HEK293T (cell line): Measurements from ENCODE around the gene NMRK1.

Source experiments
- ARNT ChIP-seq: fragments of 450-650 bp; IDR thresholded peaks from 2 replicates; pipeline ENCODE4 v1.6.1; 2017; ENCODE audit warnings: mild to moderate bottlenecking
- BHLHE40 ChIP-seq: fragments of 450-650 bp; IDR thresholded peaks from 2 replicates; pipeline ENCODE4 v1.6.1; 2016; ENCODE audit warnings: mild to moderate bottlenecking, moderate library complexity, borderline replicate concordance
- ELF4 ChIP-seq: fragments of 450-650 bp; IDR thresholded peaks from 2 replicates; pipeline ENCODE4 v1.6.1; 2017; ENCODE audit warnings: antibody characterized with exemption
- FOXA1 ChIP-seq: fragments of 450-650 bp; IDR thresholded peaks from 2 replicates; pipeline ENCODE4 v1.6.1; 2016; ENCODE audit warnings: mild to moderate bottlenecking
- FOXM1 ChIP-seq: fragments of 450-650 bp; IDR thresholded peaks from 2 replicates; pipeline ENCODE4 v1.6.1; 2017; ENCODE audit warnings: mild to moderate bottlenecking, borderline replicate concordance
- HDGF ChIP-seq: fragments of 450-650 bp; IDR thresholded peaks from 2 replicates; pipeline ENCODE4 v1.6.1; 2017; ENCODE audit warnings: antibody characterized with exemption, borderline replicate concordance
- NFRKB ChIP-seq: fragments of 450-650 bp; IDR thresholded peaks from 2 replicates; pipeline ENCODE4 v1.6.1; 2016; ENCODE audit warnings: mild to moderate bottlenecking, moderate library complexity
- SP1 ChIP-seq: fragments of 450-650 bp; IDR thresholded peaks from 2 replicates; pipeline ENCODE4 v1.6.1; 2017
- SUZ12 ChIP-seq: fragments of 450-650 bp; IDR thresholded peaks from 2 replicates; pipeline ENCODE4 v1.6.1; 2016; ENCODE audit warnings: mild to moderate bottlenecking
- TARDBP ChIP-seq: fragments of 450-650 bp; IDR thresholded peaks from 2 replicates; pipeline ENCODE4 v1.6.1; 2016
- ZNF384 ChIP-seq: fragments of 450-650 bp; IDR thresholded peaks from 2 replicates; pipeline ENCODE4 v1.6.1; 2016
- TF ChIP-seq, protein P1 (sequence below): fragments of 450-650 bp; IDR thresholded peaks from 2 replicates; pipeline ENCODE4 v1.6.1; 2016

GRCh38 chr9:75054368-75055001 is 33.5 kb downstream of the NMRK1 start:
- TF ChIP-seq ELF4 (no peak), SP1 (no peak), FOXM1 (no peak), ARNT (no peak), NFRKB (no peak), SUZ12 (no peak), FOXA1 (no peak), BHLHE40 (no peak), HDGF (no peak), TARDBP (no peak), ZNF384 (no peak)
- TF ChIP-seq, protein P1, sequence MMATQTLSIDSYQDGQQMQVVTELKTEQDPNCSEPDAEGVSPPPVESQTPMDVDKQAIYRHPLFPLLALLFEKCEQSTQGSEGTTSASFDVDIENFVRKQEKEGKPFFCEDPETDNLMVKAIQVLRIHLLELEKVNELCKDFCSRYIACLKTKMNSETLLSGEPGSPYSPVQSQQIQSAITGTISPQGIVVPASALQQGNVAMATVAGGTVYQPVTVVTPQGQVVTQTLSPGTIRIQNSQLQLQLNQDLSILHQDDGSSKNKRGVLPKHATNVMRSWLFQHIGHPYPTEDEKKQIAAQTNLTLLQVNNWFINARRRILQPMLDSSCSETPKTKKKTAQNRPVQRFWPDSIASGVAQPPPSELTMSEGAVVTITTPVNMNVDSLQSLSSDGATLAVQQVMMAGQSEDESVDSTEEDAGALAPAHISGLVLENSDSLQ, result no peak
